OCI-LY1 (cell line): Measurements from ENCODE around the gene DEXI.

ENCODE experiments used
- H2AFZ ChIP-seq: fragments of 200-600 bp; sonication (generic), shearing (Covaris generic); 2 replicates; pipeline ENCODE4 v1.6.0; 2014; ENCODE audit warnings: antibody characterized with exemption, mild to moderate bottlenecking, low read length
- H3F3A ChIP-seq: fragments of 200-600 bp; sonication (generic), shearing (Covaris generic); 2 replicates; pipeline ENCODE4 v1.6.0; 2014; ENCODE audit warnings: mild to moderate bottlenecking, antibody characterized with exemption, low read length, moderate library complexity; ENCODE audit not compliant: insufficient read depth
- H3K27ac ChIP-seq: fragments of 200-600 bp; sonication (generic); 2 replicates; pipeline ENCODE4 v1.5.1; 2014; ENCODE audit warnings: low read length, mixed run types, mild to moderate bottlenecking, low read depth; ENCODE audit not compliant: poor library complexity, severe bottlenecking
- H3K27me3 ChIP-seq: fragments of 200-600 bp; sonication (generic); 2 replicates; pipeline ENCODE4 v1.6.0; 2014; ENCODE audit warnings: antibody characterized with exemption, mild to moderate bottlenecking, low read length, moderate library complexity; ENCODE audit not compliant: insufficient read depth
- H3K36me3 ChIP-seq: fragments of 200-600 bp; sonication (generic); 2 replicates; pipeline ENCODE4 v1.6.1; 2014; ENCODE audit warnings: mild to moderate bottlenecking, antibody characterized with exemption, low read length, moderate library complexity, mixed read lengths; ENCODE audit not compliant: insufficient read depth
- H3K4me1 ChIP-seq: fragments of 200-600 bp; sonication (generic); 2 replicates; pipeline ENCODE4 v1.5.1; 2014; ENCODE audit warnings: mild to moderate bottlenecking, low read length, moderate library complexity; ENCODE audit not compliant: insufficient read depth, severe bottlenecking
- H3K4me2 ChIP-seq: fragments of 200-600 bp; sonication (generic), shearing (Covaris generic); 2 replicates; pipeline ENCODE4 v1.6.1; 2014; ENCODE audit warnings: low read length
- H3K4me3 ChIP-seq: fragments of 200-600 bp; sonication (generic); 2 replicates; pipeline ENCODE4 v1.5.1; 2014; ENCODE audit warnings: low read length, low read depth, mild to moderate bottlenecking, mixed read lengths; ENCODE audit not compliant: poor library complexity, severe bottlenecking
- H3K79me2 ChIP-seq: fragments of 200-600 bp; shearing (Covaris generic); 2 replicates; pipeline ENCODE4 v1.6.1; 2016; ENCODE audit warnings: mixed run types, low read length, mixed read lengths; ENCODE audit not compliant: insufficient read depth
- H3K9ac ChIP-seq: fragments of 200-600 bp; sonication (generic), shearing (Covaris generic); 2 replicates; pipeline ENCODE4 v1.6.1; 2014; ENCODE audit warnings: mild to moderate bottlenecking, low read length, mixed read lengths
- H3K9me2 ChIP-seq: fragments of 200-600 bp; sonication (generic), shearing (Covaris generic); 2 replicates; pipeline ENCODE4 v1.6.1; 2014; ENCODE audit warnings: low read depth, mild to moderate bottlenecking, low read length, mixed read lengths
- H3K9me3 ChIP-seq: fragments of 200-600 bp; shearing (Covaris generic); 2 replicates; pipeline ENCODE4 v1.6.1; 2014; ENCODE audit warnings: low read length, mixed read lengths
- H4K20me1 ChIP-seq: fragments of 200-600 bp; sonication (generic), shearing (Covaris generic); 2 replicates; pipeline ENCODE4 v1.6.0; 2016; ENCODE audit warnings: mild to moderate bottlenecking, low read length; ENCODE audit not compliant: insufficient read depth
- CTCF ChIP-seq: fragments of 200-600 bp; sonication (generic), shearing (Covaris generic); IDR thresholded peaks from 2 replicates; pipeline ENCODE4 v1.5.1; 2017; ENCODE audit warnings: mild to moderate bottlenecking, antibody characterized with exemption, low read length, moderate library complexity, mixed read lengths
- EZH2 ChIP-seq: fragments of 200-600 bp; sonication (generic), shearing (Covaris generic); IDR thresholded peaks from 2 replicates; pipeline ENCODE4 v1.8.0; 2017; ENCODE audit warnings: borderline replicate concordance, mixed run types, mild to moderate bottlenecking, antibody characterized with exemption, low read length, moderate library complexity, mixed read lengths

Gene DEXI

GRCh38 chr16:10981697-10982216 lies 39.5 kb upstream of the DEXI start:
- Histone ChIP-seq H3K27me3 (no peaks in the 10 kb centered on the region), H3F3A (no peaks in the 10 kb centered on the region), H3K27ac (peak overlapping the region; percentile 88), H3K4me3 (peak overlapping the region; percentile 49), H3K36me3 (peaks cover 17% of the 10 kb centered on the region; the same call in 1 of the 2 replicates), H3K9me2 (no peaks in the 10 kb centered on the region), H2AFZ (no peak overlapping the region), H3K79me2 (no peaks in the 10 kb centered on the region), H3K9me3 (no peaks in the 10 kb centered on the region), H3K4me1 (peaks cover 53% of the 10 kb centered on the region), H3K9ac (peak overlapping the region; percentile 57; the same call in 1 of the 2 replicates), H4K20me1 (no peaks in the 10 kb centered on the region), H3K4me2 (peak overlapping the region; percentile 61)
- TF ChIP-seq CTCF (peak; percentile 87), EZH2 (no peak)

- H3K36me3 ChIP-seq: peaks cover 22% of the 10 kb centered on the region; the same call in 1 of the 2 replicates
- no peak overlapping the region for H2AFZ ChIP-seq
- peak overlapping the region; percentile 33; the same call in 1 of the 2 replicates for H3K4me2 ChIP-seq
- peak overlapping the region; percentile 12; the same call in 1 of the 2 replicates for H3K9ac ChIP-seq
- TF ChIP-seq CTCF (no peak), EZH2 (no peak)
- H4K20me1 ChIP-seq: no peaks in the 10 kb centered on the region
- no peak overlapping the region for H3K4me3 ChIP-seq
- no peaks in the 10 kb centered on the region for H3K9me3 ChIP-seq
- H3K27ac ChIP-seq: peak overlapping the region; percentile 88
- no peaks in the 10 kb centered on the region for H3K27me3 ChIP-seq
- H3K79me2 ChIP-seq: no peaks in the 10 kb centered on the region
- H3F3A ChIP-seq: no peaks in the 10 kb centered on the region
- H3K4me1 ChIP-seq: peaks cover 53% of the 10 kb centered on the region
- no peaks in the 10 kb centered on the region for H3K9me2 ChIP-seq
Observed at GRCh38 chr16:10980813-10981212, 38.5 kb upstream of the DEXI start.

GRCh38 chr16:10979717-10980601 lies 37.7 kb upstream of the DEXI start:
- H3K9ac ChIP-seq: peak overlapping the region; percentile 12; the same call in 1 of the 2 replicates
- no peak for TF ChIP-seq EZH2
- TF ChIP-seq CTCF: no peak
- H3K9me3 ChIP-seq: no peaks in the 10 kb centered on the region
- no peaks in the 10 kb centered on the region for H3K9me2 ChIP-seq
- peaks cover 53% of the 10 kb centered on the region for H3K4me1 ChIP-seq
- peaks cover 22% of the 10 kb centered on the region; the same call in 1 of the 2 replicates for H3K36me3 ChIP-seq
- H4K20me1 ChIP-seq: no peaks in the 10 kb centered on the region
- no peaks in the 10 kb centered on the region for H3F3A ChIP-seq
- no peak overlapping the region for H2AFZ ChIP-seq
- H3K79me2 ChIP-seq: no peaks in the 10 kb centered on the region
- H3K4me3 ChIP-seq: no peak overlapping the region
- peak overlapping the region; percentile 33; the same call in 1 of the 2 replicates for H3K4me2 ChIP-seq
- no peaks in the 10 kb centered on the region for H3K27me3 ChIP-seq
- peak overlapping the region; percentile 88 for H3K27ac ChIP-seq
